Germinal center (tissue), 1 donor: ENCODE measurements around the gene MRPS17.

Experiments used
- DNase-seq: peaks from one replicate; pipeline ENCODE4 v3.0.0; 2012; ENCODE audit warnings: mixed read lengths, low spot score

MRPS17 gene

GRCh38 chr7:55970978-55971377 lies 19.3 kb downstream of the MRPS17 start:
- DNase-seq = no peak

- no peak for DNase-seq
Measured at GRCh38 chr7:55973747-55974250, 22.1 kb downstream of the MRPS17 start.

- DNase-seq = no peak
Measured at GRCh38 chr7:55975988-55976633, 24.4 kb downstream of the MRPS17 start.

- DNase-seq = no peak
Measured at GRCh38 chr7:55977831-55978230, 26.2 kb downstream of the MRPS17 start.

GRCh38 chr7:55980266-55980665 lies 28.6 kb downstream of the MRPS17 start:
- no peak for DNase-seq

- no peak for DNase-seq
Measured at GRCh38 chr7:55983537-55983936, 31.9 kb downstream of the MRPS17 start.

GRCh38 chr7:55992346-55992745 lies 40.7 kb downstream of the MRPS17 start:
- DNase-seq = no peak

- DNase-seq = no peak
Measured at GRCh38 chr7:55996856-55997500, 45.3 kb downstream of the MRPS17 start.

GRCh38 chr7:56003749-56004148 lies 52.1 kb downstream of the MRPS17 start:
- DNase-seq = no peak
